GM19043 (cell line): ENCODE data around the gene PDLIM5.
"Not testable (repeated sequence)": the region's sequence is repeated elsewhere in the genome, so short reads cannot be mapped to it uniquely, and the experiment has no call there.

Source experiments
- ATAC-seq: cut with Tn5 transposase; IDR thresholded peaks from one replicate; pipeline ENCODE4 v1.9.1; 2021; ENCODE audit warnings: low read depth; ENCODE audit not compliant: unreplicated experiment

PDLIM5 gene

GRCh38 chr4:94635177-94635576 is 183.4 kb downstream of the PDLIM5 start:
- no peak for ATAC-seq

GRCh38 chr4:94636004-94636403 is 184.3 kb downstream of the PDLIM5 start:
- no peak for ATAC-seq

GRCh38 chr4:94639298-94639697 is 187.6 kb downstream of the PDLIM5 start:
- no peak for ATAC-seq

- ATAC-seq = no peak
Measured at GRCh38 chr4:94640151-94640550, 188.4 kb downstream of the PDLIM5 start.

- no peak for ATAC-seq
Measured at GRCh38 chr4:94641702-94642560, 190.2 kb downstream of the PDLIM5 start.

GRCh38 chr4:94642561-94642866 is 190.8 kb downstream of the PDLIM5 start:
- ATAC-seq = no peak

GRCh38 chr4:94648699-94649098 is 197.0 kb downstream of the PDLIM5 start:
- ATAC-seq = no peak

- ATAC-seq = no peak
Measured at GRCh38 chr4:94649381-94650133, 197.8 kb downstream of the PDLIM5 start.

GRCh38 chr4:94650134-94650495 is 198.4 kb downstream of the PDLIM5 start:
- ATAC-seq = no peak

GRCh38 chr4:94650690-94651089 is 198.9 kb downstream of the PDLIM5 start:
- ATAC-seq = no peak

- ATAC-seq = no peak
Measured at GRCh38 chr4:94653095-94653649, 201.4 kb downstream of the PDLIM5 start.

- no peak for ATAC-seq
Measured at GRCh38 chr4:94653984-94654609, 202.4 kb downstream of the PDLIM5 start.

GRCh38 chr4:94654714-94655113 is 203.0 kb downstream of the PDLIM5 start:
- no peak for ATAC-seq

- no peak for ATAC-seq
Measured at GRCh38 chr4:94660614-94661013, 208.9 kb downstream of the PDLIM5 start.

- ATAC-seq = not testable (repeated sequence)
Measured at GRCh38 chr4:94665021-94665420, 213.3 kb downstream of the PDLIM5 start.

- ATAC-seq = no peak
Measured at GRCh38 chr4:94665500-94666404, 214.0 kb downstream of the PDLIM5 start.

- no peak for ATAC-seq
Measured at GRCh38 chr4:94668724-94669123, 217.0 kb downstream of the PDLIM5 start.

GRCh38 chr4:94669672-94670664 is 218.2 kb downstream of the PDLIM5 start:
- ATAC-seq = no peak

GRCh38 chr4:94671113-94671512 is 219.4 kb downstream of the PDLIM5 start:
- no peak for ATAC-seq
